ENCODE results near the gene COQ8A. TPM values are rescaled to one million over a fixed set of nuclear protein-coding genes. Genes with fewer than 3 reads are reported as not detected.
A peak's percentile ranks its signal among the peaks of the same experiment; 100 is the strongest.

COQ8A gene
- total RNA-seq, 1 donor, result 3.0 TPM

- no peak overlapping the region for H3K4me3 ChIP-seq (ENCODE audit: low read depth, low read length)
- TF ChIP-seq CTCF (IDR thresholded peaks at IDR 0.05; ENCODE audit: insufficient read depth, low read depth, low read length), result no peak
- no peak for DNase-seq (ENCODE audit: low read depth)
Measured at GRCh38 chr1:226949401-226949800, 9.3 kb downstream of the COQ8A start.

- H3K4me3 ChIP-seq (ENCODE audit: low read depth, low read length), result no peak overlapping the region
- TF ChIP-seq CTCF (IDR thresholded peaks at IDR 0.05; ENCODE audit: insufficient read depth, low read depth, low read length), result no peak
- DNase-seq (ENCODE audit: low read depth), result no peak
Measured at GRCh38 chr1:226950316-226950715, 10.2 kb downstream of the COQ8A start.

GRCh38 chr1:226950871-226951270, 10.8 kb downstream of the COQ8A start:
- DNase-seq (ENCODE audit: low read depth), result peak; percentile 7
- TF ChIP-seq CTCF (IDR thresholded peaks at IDR 0.05; ENCODE audit: insufficient read depth, low read depth, low read length), result no peak
- H3K4me3 ChIP-seq (ENCODE audit: low read depth, low read length), result no peak overlapping the region

- no peak for DNase-seq (ENCODE audit: low read depth)
- no peak for TF ChIP-seq CTCF (IDR thresholded peaks at IDR 0.05; ENCODE audit: insufficient read depth, low read depth, low read length)
- H3K4me3 ChIP-seq (ENCODE audit: low read depth, low read length), result no peak overlapping the region
Measured at GRCh38 chr1:226951286-226952117, 11.4 kb downstream of the COQ8A start.

GRCh38 chr1:226952118-226952441, 12.0 kb downstream of the COQ8A start:
- TF ChIP-seq CTCF (IDR thresholded peaks at IDR 0.05; ENCODE audit: insufficient read depth, low read depth, low read length), result no peak
- DNase-seq (ENCODE audit: low read depth), result no peak

GRCh38 chr1:226953175-226953800, 13.2 kb downstream of the COQ8A start:
- TF ChIP-seq CTCF (IDR thresholded peaks at IDR 0.05; ENCODE audit: insufficient read depth, low read depth, low read length), result no peak
- H3K4me3 ChIP-seq (ENCODE audit: low read depth, low read length), result no peak overlapping the region
- DNase-seq (ENCODE audit: low read depth), result peak; percentile 29

More at GRCh38 chr1:226952118-226952441, 12.0 kb downstream of the COQ8A start:
- H3K4me3 ChIP-seq (ENCODE audit: low read depth, low read length), result no peak overlapping the region
